OCI-LY1 (cell line): ENCODE data around the gene RMDN3.

ENCODE experiments used
- H2AFZ ChIP-seq: fragments of 200-600 bp; sonication (generic), shearing (Covaris generic); 2 replicates; pipeline ENCODE4 v1.6.0; 2014; ENCODE audit warnings: antibody characterized with exemption, mild to moderate bottlenecking, low read length
- H3F3A ChIP-seq: fragments of 200-600 bp; sonication (generic), shearing (Covaris generic); 2 replicates; pipeline ENCODE4 v1.6.0; 2014; ENCODE audit warnings: mild to moderate bottlenecking, antibody characterized with exemption, low read length, moderate library complexity; ENCODE audit not compliant: insufficient read depth
- H3K27ac ChIP-seq: fragments of 200-600 bp; sonication (generic); 2 replicates; pipeline ENCODE4 v1.5.1; 2014; ENCODE audit warnings: low read length, mixed run types, mild to moderate bottlenecking, low read depth; ENCODE audit not compliant: poor library complexity, severe bottlenecking
- H3K27me3 ChIP-seq: fragments of 200-600 bp; sonication (generic); 2 replicates; pipeline ENCODE4 v1.6.0; 2014; ENCODE audit warnings: antibody characterized with exemption, mild to moderate bottlenecking, low read length, moderate library complexity; ENCODE audit not compliant: insufficient read depth
- H3K36me3 ChIP-seq: fragments of 200-600 bp; sonication (generic); 2 replicates; pipeline ENCODE4 v1.6.1; 2014; ENCODE audit warnings: mild to moderate bottlenecking, antibody characterized with exemption, low read length, moderate library complexity, mixed read lengths; ENCODE audit not compliant: insufficient read depth
- H3K4me1 ChIP-seq: fragments of 200-600 bp; sonication (generic); 2 replicates; pipeline ENCODE4 v1.5.1; 2014; ENCODE audit warnings: mild to moderate bottlenecking, low read length, moderate library complexity; ENCODE audit not compliant: insufficient read depth, severe bottlenecking
- H3K4me2 ChIP-seq: fragments of 200-600 bp; sonication (generic), shearing (Covaris generic); 2 replicates; pipeline ENCODE4 v1.6.1; 2014; ENCODE audit warnings: low read length
- H3K4me3 ChIP-seq: fragments of 200-600 bp; sonication (generic); 2 replicates; pipeline ENCODE4 v1.5.1; 2014; ENCODE audit warnings: low read length, low read depth, mild to moderate bottlenecking, mixed read lengths; ENCODE audit not compliant: poor library complexity, severe bottlenecking
- H3K79me2 ChIP-seq: fragments of 200-600 bp; shearing (Covaris generic); 2 replicates; pipeline ENCODE4 v1.6.1; 2016; ENCODE audit warnings: mixed run types, low read length, mixed read lengths; ENCODE audit not compliant: insufficient read depth
- H3K9ac ChIP-seq: fragments of 200-600 bp; sonication (generic), shearing (Covaris generic); 2 replicates; pipeline ENCODE4 v1.6.1; 2014; ENCODE audit warnings: mild to moderate bottlenecking, low read length, mixed read lengths
- H3K9me2 ChIP-seq: fragments of 200-600 bp; sonication (generic), shearing (Covaris generic); 2 replicates; pipeline ENCODE4 v1.6.1; 2014; ENCODE audit warnings: low read depth, mild to moderate bottlenecking, low read length, mixed read lengths
- H3K9me3 ChIP-seq: fragments of 200-600 bp; shearing (Covaris generic); 2 replicates; pipeline ENCODE4 v1.6.1; 2014; ENCODE audit warnings: low read length, mixed read lengths
- H4K20me1 ChIP-seq: fragments of 200-600 bp; sonication (generic), shearing (Covaris generic); 2 replicates; pipeline ENCODE4 v1.6.0; 2016; ENCODE audit warnings: mild to moderate bottlenecking, low read length; ENCODE audit not compliant: insufficient read depth
- EZH2 ChIP-seq: fragments of 200-600 bp; sonication (generic), shearing (Covaris generic); IDR thresholded peaks from 2 replicates; pipeline ENCODE4 v1.8.0; 2017; ENCODE audit warnings: borderline replicate concordance, mixed run types, mild to moderate bottlenecking, antibody characterized with exemption, low read length, moderate library complexity, mixed read lengths
- TF ChIP-seq, protein P1 (sequence below): fragments of 200-600 bp; sonication (generic), shearing (Covaris generic); IDR thresholded peaks from 2 replicates; pipeline ENCODE4 v1.5.1; 2017; ENCODE audit warnings: mild to moderate bottlenecking, antibody characterized with exemption, low read length, moderate library complexity, mixed read lengths

The RMDN3 gene

DNA sequence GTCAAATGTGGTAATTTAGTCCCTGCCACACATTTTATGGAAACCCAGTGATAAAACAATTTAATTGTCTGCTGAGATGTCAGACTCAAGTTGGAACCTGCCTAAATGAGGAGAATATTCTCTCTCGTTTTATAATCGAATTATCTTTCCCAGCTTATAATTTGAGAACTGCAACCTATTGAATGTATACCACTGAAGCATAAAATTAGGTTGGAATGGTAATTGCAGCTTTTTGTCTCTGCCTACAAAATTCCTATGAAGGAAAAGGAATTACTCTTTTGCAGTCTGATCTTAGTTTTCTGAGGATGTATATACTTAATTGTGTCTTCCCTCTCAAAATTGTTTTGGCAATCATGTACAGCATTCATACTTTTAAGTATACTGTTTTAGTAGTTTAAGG is 31.1 kb downstream of the RMDN3 start:
- no peaks in the 10 kb centered on the region for H3K79me2 ChIP-seq
- no peak overlapping the region for H3K9ac ChIP-seq
- H3K27ac ChIP-seq: no peak overlapping the region
- no peak overlapping the region for H3K4me2 ChIP-seq
- H2AFZ ChIP-seq: no peak overlapping the region
- H3K27me3 ChIP-seq: no peaks in the 10 kb centered on the region
- peaks cover 58% of the 10 kb centered on the region for H3K36me3 ChIP-seq
- H3K9me2 ChIP-seq: no peaks in the 10 kb centered on the region
- no peak for TF ChIP-seq EZH2
- TF ChIP-seq, protein P1, sequence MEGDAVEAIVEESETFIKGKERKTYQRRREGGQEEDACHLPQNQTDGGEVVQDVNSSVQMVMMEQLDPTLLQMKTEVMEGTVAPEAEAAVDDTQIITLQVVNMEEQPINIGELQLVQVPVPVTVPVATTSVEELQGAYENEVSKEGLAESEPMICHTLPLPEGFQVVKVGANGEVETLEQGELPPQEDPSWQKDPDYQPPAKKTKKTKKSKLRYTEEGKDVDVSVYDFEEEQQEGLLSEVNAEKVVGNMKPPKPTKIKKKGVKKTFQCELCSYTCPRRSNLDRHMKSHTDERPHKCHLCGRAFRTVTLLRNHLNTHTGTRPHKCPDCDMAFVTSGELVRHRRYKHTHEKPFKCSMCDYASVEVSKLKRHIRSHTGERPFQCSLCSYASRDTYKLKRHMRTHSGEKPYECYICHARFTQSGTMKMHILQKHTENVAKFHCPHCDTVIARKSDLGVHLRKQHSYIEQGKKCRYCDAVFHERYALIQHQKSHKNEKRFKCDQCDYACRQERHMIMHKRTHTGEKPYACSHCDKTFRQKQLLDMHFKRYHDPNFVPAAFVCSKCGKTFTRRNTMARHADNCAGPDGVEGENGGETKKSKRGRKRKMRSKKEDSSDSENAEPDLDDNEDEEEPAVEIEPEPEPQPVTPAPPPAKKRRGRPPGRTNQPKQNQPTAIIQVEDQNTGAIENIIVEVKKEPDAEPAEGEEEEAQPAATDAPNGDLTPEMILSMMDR: no peak
- no peaks in the 10 kb centered on the region for H3F3A ChIP-seq
- H3K4me1 ChIP-seq: no peaks in the 10 kb centered on the region
- no peaks in the 10 kb centered on the region for H3K9me3 ChIP-seq
- no peaks in the 10 kb centered on the region for H4K20me1 ChIP-seq
- H3K4me3 ChIP-seq: no peak overlapping the region

DNA sequence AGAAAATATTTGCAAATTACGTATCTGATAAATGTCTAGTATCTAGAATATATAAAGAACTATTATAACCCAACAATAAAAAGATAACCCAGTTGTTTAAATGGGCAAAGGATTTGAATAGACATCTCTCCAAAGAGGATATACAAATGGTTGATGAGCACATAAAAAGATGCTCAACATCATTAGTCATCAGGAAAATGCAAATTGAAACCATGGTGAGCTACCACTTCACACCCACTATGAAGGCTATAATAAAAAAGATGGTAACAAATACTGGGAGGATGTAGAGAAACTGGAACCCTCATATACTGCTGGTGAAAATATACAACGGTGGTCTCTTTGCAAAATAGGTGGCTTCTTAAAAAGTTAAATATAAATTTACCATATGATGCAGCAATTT is 32.1 kb downstream of the RMDN3 start:
- H3K4me3 ChIP-seq: no peak overlapping the region
- no peaks in the 10 kb centered on the region for H3K79me2 ChIP-seq
- peaks cover 56% of the 10 kb centered on the region for H3K36me3 ChIP-seq
- H3K9ac ChIP-seq: no peak overlapping the region
- no peaks in the 10 kb centered on the region for H3K9me2 ChIP-seq
- H2AFZ ChIP-seq: no peak overlapping the region
- no peak overlapping the region for H3K27ac ChIP-seq
- no peaks in the 10 kb centered on the region for H3K27me3 ChIP-seq
- H3K4me2 ChIP-seq: no peak overlapping the region
- H3K9me3 ChIP-seq: no peaks in the 10 kb centered on the region
- H3F3A ChIP-seq: no peaks in the 10 kb centered on the region
- H3K4me1 ChIP-seq: no peaks in the 10 kb centered on the region
- H4K20me1 ChIP-seq: no peaks in the 10 kb centered on the region
- TF ChIP-seq, protein P1: no peak
- TF ChIP-seq EZH2: no peak

DNA sequence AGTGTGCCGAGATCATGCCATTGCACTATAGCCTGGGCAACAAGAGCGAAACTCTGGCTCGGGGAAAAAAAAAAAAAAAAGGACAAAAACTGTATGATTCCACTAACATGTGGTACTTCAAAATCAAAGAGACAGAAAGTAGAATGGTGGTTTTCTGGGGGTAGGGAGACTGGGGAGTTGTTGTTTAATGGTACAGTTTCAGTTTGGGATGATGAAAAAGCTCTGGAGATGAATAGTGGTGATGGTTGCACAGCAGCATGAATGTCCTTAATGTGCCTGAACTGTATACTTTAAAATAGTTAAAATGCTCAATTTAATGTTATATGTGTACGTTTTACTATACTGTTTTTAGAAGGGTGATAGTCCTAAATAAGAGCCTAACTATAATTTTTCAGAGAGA is 32.7 kb downstream of the RMDN3 start:
- Histone ChIP-seq H3K4me3 (no peak overlapping the region), H3K36me3 (peaks cover 62% of the 10 kb centered on the region), H3K9ac (no peak overlapping the region), H3K27ac (no peak overlapping the region), H3K9me3 (no peaks in the 10 kb centered on the region), H3K9me2 (no peaks in the 10 kb centered on the region), H2AFZ (no peak overlapping the region), H3K4me1 (no peaks in the 10 kb centered on the region), H3K27me3 (no peaks in the 10 kb centered on the region), H3K4me2 (no peak overlapping the region), H4K20me1 (no peaks in the 10 kb centered on the region), H3F3A (no peaks in the 10 kb centered on the region), H3K79me2 (no peaks in the 10 kb centered on the region)
- TF ChIP-seq, protein P1: no peak
- TF ChIP-seq EZH2: no peak
